Gastrocnemius medialis (tissue), 4 donors: ENCODE data around the gene BYSL. TPM values are rescaled to one million over a fixed set of nuclear protein-coding genes. Genes with fewer than 3 reads are reported as not detected.

Experiments
- ATAC-seq, 2 donors: fragments of 150-250 bp; one replicate each; pipeline ENCODE4 v1.9.1; 2016
- DNase-seq, 2 donors: peaks; one replicate each; pipeline ENCODE4 v3.0.0-alpha.2; 2019
- H3K27ac ChIP-seq, 4 donors: fragments of 200-600 bp; sonication (generic); 1 replicate in 1 of 4; 2 replicates in 3 of 4; pipeline ENCODE4 v1.5.1; 2016 to 2018; ENCODE audit warnings: mild to moderate bottlenecking in 2 of 4, moderate library complexity in 1 of 4
- H3K27me3 ChIP-seq, 3 donors: fragments of 200-600 bp; sonication (generic) in 2 of 3; 1 replicate in 1 of 3; 2 replicates in 2 of 3; pipeline versions ENCODE4 v1.5.1 to v1.6.0; 2016 to 2019; ENCODE audit warnings: mild to moderate bottlenecking in 1 of 3, moderate library complexity in 1 of 3
- H3K36me3 ChIP-seq, 2 donors: fragments of 200-600 bp; sonication (generic) in 1 of 2; one replicate each; pipeline ENCODE4 v1.5.1; 2017 to 2018
- H3K4me1 ChIP-seq, 2 donors: fragments of 200-600 bp; sonication (generic) in 1 of 2; one replicate each; pipeline ENCODE4 v1.5.1; 2016 to 2017; ENCODE audit warnings: mild to moderate bottlenecking in 2 of 2
- H3K4me3 ChIP-seq, 4 donors: fragments of 200-600 bp; sonication (generic) in 3 of 4; 1 replicate in 1 of 4; 2 replicates in 3 of 4; pipeline ENCODE4 v1.5.1; 2016 to 2019; ENCODE audit warnings: mild to moderate bottlenecking in 2 of 4
- H3K9me3 ChIP-seq, 3 donors: fragments of 200-600 bp; sonication (generic) in 2 of 3; 1 replicate in 1 of 3; 2 replicates in 2 of 3; pipeline ENCODE4 v1.5.1; 2016 to 2019
- POLR2A ChIP-seq, 2 donors: fragments of 450-650 bp; IDR thresholded peaks; one replicate each; pipeline ENCODE4 v1.6.1; 2017; ENCODE audit warnings: antibody characterized with exemption in 2 of 2, mild to moderate bottlenecking in 2 of 2, moderate library complexity in 2 of 2
- in situ Hi-C, 4 donors: fragments of 200-750 bp; cut with MboI; loops; one replicate each; pipeline versions ENCODE4 v1.15.0 to v1.8.0; 2017; ENCODE audit warnings: low sequenced_read_pairs in 4 of 4
- intact Hi-C: fragments of 100-400 bp; cut with DNase I; formaldehyde crosslinking; loops from one replicate; pipeline ENCODE4 v1.15.1; 2023; ENCODE audit warnings: low total_unique reads
- total RNA-seq, 4 donors: library from RNA; depleted of rRNA; stranded (reverse); fragments of >200 nt; gene quantifications; one replicate each; pipeline versions ENCODE4 v1.1.0 to v1.2.3, GENCODE V29; 2016
- TF ChIP-seq, protein P1 (sequence below), 5 experiments: fragments of 450-650 bp in 3 of 5; fragments of 200-600 bp in 2 of 5; sonication (generic) in 2 of 5; IDR thresholded peaks in 4 of 5; conservative IDR thresholded peaks in 1 of 5; 1 replicate in 4 of 5; 2 replicates in 1 of 5; pipeline ENCODE4 v1.5.1; 2016 to 2019; ENCODE audit warnings: antibody characterized with exemption in 5 of 5, mild to moderate bottlenecking in 3 of 5, moderate library complexity in 3 of 5

The BYSL gene
- total RNA-seq, 4 donors from 2014 or later: 8.0 to 16.6 (median 12.9) TPM

DNA sequence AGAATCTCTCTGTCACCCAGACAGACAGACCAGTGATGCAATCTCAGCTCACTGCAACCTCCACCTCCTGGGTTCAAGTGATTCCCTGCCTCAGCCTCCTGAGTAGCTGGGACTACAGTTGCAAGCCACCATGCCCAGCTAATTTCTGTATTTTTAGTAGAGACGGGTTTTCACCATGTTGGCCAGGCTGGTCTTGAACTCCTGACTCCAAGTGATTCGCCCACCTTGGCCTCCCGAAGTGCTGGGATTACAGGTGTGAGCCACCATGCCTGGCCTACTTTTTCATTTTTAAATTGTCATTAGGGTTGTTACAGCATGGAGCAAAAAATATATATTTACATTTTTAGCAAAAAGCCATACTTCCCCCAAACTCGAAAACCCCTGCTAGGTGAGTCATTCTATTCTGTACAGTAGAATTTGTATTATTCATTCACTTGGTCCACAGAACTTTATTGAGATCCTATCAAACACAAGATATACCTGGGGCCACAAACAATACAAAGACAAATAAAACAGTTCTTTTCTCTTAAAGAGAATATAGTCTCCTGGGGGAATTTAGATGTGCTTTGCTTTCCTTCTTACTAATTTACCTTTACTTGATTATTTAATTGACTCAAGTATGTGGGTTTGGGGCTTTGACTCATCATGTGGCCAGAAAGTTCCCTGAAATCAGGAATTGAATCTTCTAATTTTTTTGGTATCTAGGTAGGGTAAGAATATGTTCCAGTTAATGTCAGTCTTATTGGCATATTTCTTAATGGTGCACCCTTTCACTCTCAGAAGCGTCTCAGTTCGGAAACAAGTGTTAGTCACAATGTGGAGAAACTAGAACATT lies 36.9 kb downstream of the BYSL start:
- no peaks in the 10 kb centered on the region for H3K36me3 ChIP-seq
- no peak overlapping the region for H3K4me3 ChIP-seq
- no peaks in the 10 kb centered on the region for H3K27me3 ChIP-seq
- H3K9me3 ChIP-seq: no peaks in the 10 kb centered on the region
- DNase-seq: no peak
- no peak for ATAC-seq
- H3K4me1 ChIP-seq: no peaks in the 10 kb centered on the region
- TF ChIP-seq, protein P1, sequence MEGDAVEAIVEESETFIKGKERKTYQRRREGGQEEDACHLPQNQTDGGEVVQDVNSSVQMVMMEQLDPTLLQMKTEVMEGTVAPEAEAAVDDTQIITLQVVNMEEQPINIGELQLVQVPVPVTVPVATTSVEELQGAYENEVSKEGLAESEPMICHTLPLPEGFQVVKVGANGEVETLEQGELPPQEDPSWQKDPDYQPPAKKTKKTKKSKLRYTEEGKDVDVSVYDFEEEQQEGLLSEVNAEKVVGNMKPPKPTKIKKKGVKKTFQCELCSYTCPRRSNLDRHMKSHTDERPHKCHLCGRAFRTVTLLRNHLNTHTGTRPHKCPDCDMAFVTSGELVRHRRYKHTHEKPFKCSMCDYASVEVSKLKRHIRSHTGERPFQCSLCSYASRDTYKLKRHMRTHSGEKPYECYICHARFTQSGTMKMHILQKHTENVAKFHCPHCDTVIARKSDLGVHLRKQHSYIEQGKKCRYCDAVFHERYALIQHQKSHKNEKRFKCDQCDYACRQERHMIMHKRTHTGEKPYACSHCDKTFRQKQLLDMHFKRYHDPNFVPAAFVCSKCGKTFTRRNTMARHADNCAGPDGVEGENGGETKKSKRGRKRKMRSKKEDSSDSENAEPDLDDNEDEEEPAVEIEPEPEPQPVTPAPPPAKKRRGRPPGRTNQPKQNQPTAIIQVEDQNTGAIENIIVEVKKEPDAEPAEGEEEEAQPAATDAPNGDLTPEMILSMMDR (IDR thresholded peaks at IDR 0.05 in 4 of 5, conservative IDR thresholded peaks at IDR 0.05 in 1 of 5): no peak
- no peak for TF ChIP-seq POLR2A (IDR thresholded peaks at IDR 0.05)
- in situ Hi-C loops: no loop called here
- no peak overlapping the region for H3K27ac ChIP-seq
- intact Hi-C loops: no loop called here

DNA sequence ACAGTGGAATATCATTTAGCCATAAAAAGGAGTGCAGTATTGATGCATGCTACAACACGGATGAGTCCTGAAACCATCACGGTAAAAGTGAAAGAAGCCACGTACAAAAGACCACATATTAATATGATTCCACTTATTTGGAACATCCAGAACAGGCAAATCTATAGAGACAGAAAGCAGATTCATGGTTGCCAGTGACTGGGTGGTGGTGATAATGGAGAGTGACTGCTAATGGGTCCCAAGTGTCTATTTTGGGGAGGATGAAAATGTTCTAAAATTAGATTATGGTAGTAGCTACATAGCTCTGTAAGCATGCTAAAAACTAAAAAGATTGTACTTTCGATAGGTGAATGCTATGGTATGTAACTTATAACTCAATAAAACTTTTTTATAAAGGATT lies 38.7 kb downstream of the BYSL start:
- Histone ChIP-seq H3K4me3 (no peak overlapping the region), H3K27me3 (no peaks in the 10 kb centered on the region), H3K27ac (no peak overlapping the region), H3K4me1 (no peaks in the 10 kb centered on the region), H3K36me3 (no peaks in the 10 kb centered on the region), H3K9me3 (no peaks in the 10 kb centered on the region)
- no peak for ATAC-seq
- in situ Hi-C loops (no loop called here), intact Hi-C loops (no loop called here)
- no peak for DNase-seq
- no peak for TF ChIP-seq POLR2A (IDR thresholded peaks at IDR 0.05)
- TF ChIP-seq, protein P1 (IDR thresholded peaks at IDR 0.05 in 4 of 5, conservative IDR thresholded peaks at IDR 0.05 in 1 of 5): no peak

DNA sequence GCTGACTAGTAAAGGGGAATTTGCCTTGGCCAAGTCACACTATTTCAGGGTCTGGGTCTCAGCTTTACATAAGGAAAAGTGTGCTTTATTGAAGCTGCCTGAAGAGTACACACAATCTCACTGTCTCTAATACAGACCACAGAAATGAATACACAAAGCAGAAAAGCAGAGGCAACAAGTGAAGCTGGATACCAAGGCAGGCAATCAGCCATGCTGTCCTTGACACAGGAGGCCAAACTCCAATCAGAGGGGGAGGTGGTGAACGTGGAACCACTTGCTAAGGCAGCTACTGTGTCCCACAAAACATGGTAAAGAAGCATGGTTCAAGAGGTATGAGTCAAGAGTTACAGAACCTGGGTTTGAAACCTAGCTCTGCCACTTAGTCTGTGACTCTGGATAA lies 42.1 kb downstream of the BYSL start:
- no peak overlapping the region for H3K4me3 ChIP-seq
- H3K27ac ChIP-seq: no peak overlapping the region
- TF ChIP-seq, protein P1 (IDR thresholded peaks at IDR 0.05 in 4 of 5, conservative IDR thresholded peaks at IDR 0.05 in 1 of 5): no peak
- TF ChIP-seq POLR2A (IDR thresholded peaks at IDR 0.05): no peak
- in situ Hi-C loops: no loop called here
- H3K27me3 ChIP-seq: no peaks in the 10 kb centered on the region
- intact Hi-C loops: no loop called here
- DNase-seq: no peak
- ATAC-seq: no peak
- no peaks in the 10 kb centered on the region for H3K9me3 ChIP-seq
- no peaks in the 10 kb centered on the region for H3K4me1 ChIP-seq
- no peaks in the 10 kb centered on the region for H3K36me3 ChIP-seq

DNA sequence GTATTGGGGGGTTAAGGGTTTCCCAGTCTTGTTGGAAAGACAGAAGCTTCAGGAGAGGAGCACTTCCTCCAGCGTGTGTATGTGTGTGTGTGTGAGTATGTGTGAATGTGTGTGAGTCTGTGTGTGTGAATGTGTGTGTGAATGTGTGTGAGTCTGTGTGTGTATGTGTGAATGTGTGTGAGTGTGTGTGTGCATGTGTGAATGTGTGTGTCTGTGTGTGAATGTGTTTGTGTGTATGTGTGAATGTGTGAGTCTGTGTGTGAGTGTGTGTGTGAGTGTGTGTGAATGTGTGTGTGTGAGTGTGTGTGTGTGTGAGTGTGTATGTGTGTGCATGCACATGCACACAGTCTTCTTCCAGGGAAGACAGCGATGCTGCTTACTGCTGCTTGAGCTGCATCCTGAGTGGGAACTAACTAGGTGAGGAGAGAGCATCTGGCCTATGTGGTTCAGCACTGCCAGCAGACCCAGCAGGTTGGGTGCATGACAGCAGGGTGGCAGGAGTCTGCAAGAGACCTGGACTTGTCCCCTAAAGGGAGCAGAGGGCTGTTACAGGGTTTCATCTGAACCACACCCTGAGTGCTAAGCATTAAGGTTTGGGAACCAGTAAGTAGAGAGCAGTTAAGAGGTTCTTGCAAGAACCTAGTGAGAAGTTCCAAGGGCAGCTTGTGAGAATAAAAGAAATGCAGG lies 43.0 kb downstream of the BYSL start:
- no peak overlapping the region for H3K27ac ChIP-seq
- intact Hi-C loops (no loop called here), in situ Hi-C loops (no loop called here)
- H3K27me3 ChIP-seq: no peaks in the 10 kb centered on the region
- no peak for ATAC-seq
- no peak overlapping the region for H3K4me3 ChIP-seq
- H3K9me3 ChIP-seq: no peaks in the 10 kb centered on the region
- TF ChIP-seq, protein P1 (IDR thresholded peaks at IDR 0.05 in 4 of 5, conservative IDR thresholded peaks at IDR 0.05 in 1 of 5): no peak
- no peak for TF ChIP-seq POLR2A (IDR thresholded peaks at IDR 0.05)
- DNase-seq: no peak
- no peaks in the 10 kb centered on the region for H3K36me3 ChIP-seq
- H3K4me1 ChIP-seq: no peaks in the 10 kb centered on the region
